Stomach (tissue), 9 donors: ENCODE data around the gene APOL4. TPM values are rescaled to one million over a fixed set of nuclear protein-coding genes. Genes with fewer than 3 reads are reported as not detected.
"Not testable (repeated sequence)": the region's sequence is repeated elsewhere in the genome, so short reads cannot be mapped to it uniquely, and the experiment has no call there.

ENCODE experiments used
- DNase-seq, 2 donors: peaks; one replicate each; pipeline versions ENCODE4 v3.0.0 to v3.0.0-alpha.2; 2013 to 2019
- H3K27ac ChIP-seq, 5 donors: fragments of 200-600 bp in 4 of 5; sonication (generic) in 4 of 5; one replicate each; pipeline ENCODE4 v1.5.1; 2013 to 2019; ENCODE audit warnings: mild to moderate bottlenecking in 1 of 5, moderate library complexity in 1 of 5
- H3K27me3 ChIP-seq, 3 donors: fragments of 200-600 bp; sonication (generic); one replicate each; pipeline ENCODE4 v1.5.1; 2017 to 2019; ENCODE audit warnings: mixed run types in 1 of 3
- H3K36me3 ChIP-seq, 4 donors: fragments of 200-600 bp; sonication (generic); 1 replicate in 3 of 4; 2 replicates in 1 of 4; pipeline ENCODE4 v1.5.1; 2016 to 2019
- H3K4me1 ChIP-seq, 4 donors: fragments of 200-600 bp; sonication (generic); one replicate each; pipeline ENCODE4 v1.5.1; 2016 to 2019
- H3K4me3 ChIP-seq, 4 donors: fragments of 200-600 bp; sonication (generic) in 3 of 4; one replicate each; pipeline ENCODE4 v1.5.1; 2016 to 2019; ENCODE audit warnings: mild to moderate bottlenecking in 1 of 4
- H3K9me3 ChIP-seq, 4 donors: fragments of 200-600 bp; sonication (generic); one replicate each; pipeline ENCODE4 v1.5.1; 2016 to 2019
- CTCF ChIP-seq, 7 experiments: fragments of 450-650 bp in 4 of 7; fragments of 200-600 bp in 3 of 7; sonication (generic) in 3 of 7; IDR thresholded peaks; one replicate each; pipeline ENCODE4 v1.5.1; 2016 to 2019; ENCODE audit warnings: antibody characterized with exemption in 7 of 7, control low read depth in 2 of 7, mild to moderate bottlenecking in 1 of 7
- EP300 ChIP-seq: sonication (generic); formaldehyde crosslinking; IDR thresholded peaks from one replicate; pipeline ENCODE4 v1.6.1; 2017; ENCODE audit warnings: antibody characterized with exemption
- POLR2A ChIP-seq, 4 donors: fragments of 450-650 bp; IDR thresholded peaks; one replicate each; pipeline ENCODE4 v1.6.1; 2016; ENCODE audit warnings: antibody characterized with exemption in 4 of 4, control low read depth in 2 of 4, mild to moderate bottlenecking in 1 of 4, moderate library complexity in 1 of 4
- POLR2AphosphoS5 ChIP-seq, 3 donors: sonication (generic); formaldehyde crosslinking; IDR thresholded peaks; one replicate each; pipeline ENCODE4 v1.6.1; 2016; ENCODE audit warnings: antibody characterized with exemption in 3 of 3
- WGBS, 5 donors: extraction: QIAGEN DNeasy Blood & Tissue Kit in 3 of 5; methylation state at CpG; one replicate each; pipeline versions ENCODE4 v1.1.5 to v1.1.7; 2013 to 2018; 5-methylcytosine and 5-hydroxymethylcytosine counted together
- intact Hi-C: fragments of 100-400 bp; cut with DNase I; formaldehyde crosslinking; loops from one replicate; pipeline ENCODE4 v1.15.1; 2023; ENCODE audit warnings: low total_unique reads
- polyA plus RNA-seq, 3 donors: library from polyadenylated mRNA; stranded (reverse); fragments of 200-250 nt; gene quantifications; one replicate each; pipeline ENCODE4 v1.2.3, GENCODE V29; 2013
- total RNA-seq, 5 donors: library from RNA; depleted of rRNA; stranded (reverse); fragments of >200 nt; gene quantifications; one replicate each; pipeline versions ENCODE4 v1.1.0 to v1.2.3, GENCODE V29; 2014 to 2016
- donor health status: healthy with polysubstance abuse.
- donor health status: Bipolar disorder and iron deficiency.
- donor health status: healthy.

The APOL4 gene
- total and polyA plus RNA-seq, 8 donors, result 1.2 to 13.2 (median 8.9) TPM; not detected in 2

DNA sequence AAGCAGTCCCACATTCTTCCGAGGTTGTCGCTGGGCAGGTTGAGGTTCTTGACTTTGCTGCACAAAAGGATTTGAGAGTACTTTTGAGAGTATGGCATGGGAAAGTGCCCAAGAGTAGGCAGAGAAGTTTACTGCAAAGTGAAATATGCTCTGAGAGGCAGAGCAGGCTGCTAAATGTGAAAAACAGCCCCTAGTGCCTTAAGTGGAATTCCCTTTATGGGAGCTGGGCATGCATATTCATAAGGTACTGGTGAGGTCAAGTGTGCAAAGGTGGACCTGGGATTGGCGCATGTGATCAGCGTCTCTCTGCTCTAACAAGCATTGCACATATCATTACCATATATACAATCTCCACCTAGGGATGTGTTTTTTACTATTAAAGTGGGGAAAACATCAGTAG is 12.0 kb upstream of the APOL4 start:
- WGBS, 5 donors, result 64 to 88% (median 70%) methylated on average over 4 of the region's 4 CpGs
- H3K4me1 ChIP-seq, result peaks cover 0 to 24% (median 0%) of the 10 kb centered on the region in 4 donors
- H3K4me3 ChIP-seq, result no peak overlapping the region
- H3K9me3 ChIP-seq, result no peaks in the 10 kb centered on the region
- H3K36me3 ChIP-seq, result no peaks in the 10 kb centered on the region
- TF ChIP-seq EP300, result no peak
- TF ChIP-seq POLR2AphosphoS5 (IDR thresholded peaks at IDR 0.05), result no peak
- no peak for TF ChIP-seq CTCF (IDR thresholded peaks at IDR 0.05)
- TF ChIP-seq POLR2A (IDR thresholded peaks at IDR 0.05), result no peak
- no peak overlapping the region for H3K27ac ChIP-seq
- no peak for DNase-seq
- H3K27me3 ChIP-seq, result no peaks in the 10 kb centered on the region
- intact Hi-C loops, result no loop called here

DNA sequence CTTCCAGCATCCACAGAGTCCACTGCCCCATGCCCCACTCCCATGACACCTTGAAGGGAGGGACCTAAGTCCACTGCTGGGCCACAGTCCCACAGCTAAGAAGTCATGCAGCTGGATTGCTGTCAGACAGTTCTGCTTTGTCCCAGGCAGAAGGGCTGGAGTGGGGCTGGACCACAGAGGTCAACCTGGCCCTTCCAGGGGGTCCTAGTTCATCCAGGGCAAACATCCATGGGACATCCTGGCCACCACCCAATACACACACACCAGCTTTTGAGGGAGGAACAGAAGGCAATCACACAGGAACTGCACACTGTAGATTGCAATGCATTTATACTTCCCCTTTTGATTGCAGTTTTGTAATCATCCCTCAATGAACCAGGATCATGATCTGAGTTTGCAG is 11.3 kb upstream of the APOL4 start:
- Histone ChIP-seq H3K27me3 (no peaks in the 10 kb centered on the region), H3K4me3 (no peak overlapping the region), H3K4me1 (peaks cover 0 to 24% (median 0%) of the 10 kb centered on the region in 4 donors), H3K36me3 (no peaks in the 10 kb centered on the region), H3K27ac (no peak overlapping the region), H3K9me3 (no peaks in the 10 kb centered on the region)
- no peak for DNase-seq
- no peak for TF ChIP-seq POLR2A (IDR thresholded peaks at IDR 0.05)
- no peak for TF ChIP-seq EP300
- TF ChIP-seq POLR2AphosphoS5 (IDR thresholded peaks at IDR 0.05), result no peak
- no peak for TF ChIP-seq CTCF (IDR thresholded peaks at IDR 0.05)
- intact Hi-C loops, result no loop called here

GRCh38 chr22:36211237-36211861 is 9.7 kb upstream of the APOL4 start:
- DNase-seq, result peak in 1 of 2 donors; percentile 50
- H3K27ac ChIP-seq, result no peak overlapping the region
- H3K27me3 ChIP-seq, result no peaks in the 10 kb centered on the region
- H3K4me1 ChIP-seq, result peaks cover 0 to 24% (median 0%) of the 10 kb centered on the region in 4 donors
- H3K4me3 ChIP-seq, result no peak overlapping the region
- H3K36me3 ChIP-seq, result no peaks in the 10 kb centered on the region
- intact Hi-C loops, result no loop called here
- H3K9me3 ChIP-seq, result no peaks in the 10 kb centered on the region
- WGBS, 5 donors, result 49 to 66% (median 61%) methylated on average over 4 of the region's 4 CpGs
- TF ChIP-seq CTCF (IDR thresholded peaks at IDR 0.05) (no peak), POLR2A (IDR thresholded peaks at IDR 0.05) (no peak), EP300 (no peak), POLR2AphosphoS5 (IDR thresholded peaks at IDR 0.05) (no peak)

DNA sequence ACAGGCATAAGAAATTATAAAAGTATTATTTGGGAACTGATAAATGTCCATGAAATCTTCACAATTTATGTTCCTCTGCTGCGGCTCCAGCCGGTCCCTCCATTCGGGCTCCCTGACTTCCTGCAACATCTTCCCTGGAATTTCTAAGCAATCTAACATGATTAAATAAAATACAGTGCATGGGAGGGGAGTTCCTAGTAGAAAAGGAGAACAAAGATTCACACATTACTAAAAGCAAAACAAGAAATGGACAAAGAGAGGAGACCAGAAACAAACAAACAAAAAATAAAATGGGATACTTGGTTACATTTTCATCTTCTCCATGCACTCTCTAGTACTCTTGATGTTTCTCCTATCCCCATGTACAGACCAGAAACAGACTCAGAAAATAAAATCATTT is 8.6 kb upstream of the APOL4 start:
- TF ChIP-seq EP300, result no peak
- no peak for TF ChIP-seq POLR2A (IDR thresholded peaks at IDR 0.05)
- no peak for TF ChIP-seq POLR2AphosphoS5 (IDR thresholded peaks at IDR 0.05)
- no peak for TF ChIP-seq CTCF (IDR thresholded peaks at IDR 0.05)
- DNase-seq, result no peak
- 89 to 92% (median 90%) methylated on average over 3 of the region's 3 CpGs for WGBS, 5 donors

GRCh38 chr22:36209488-36209908 is 7.9 kb upstream of the APOL4 start:
- H3K27ac ChIP-seq, H3K27me3 ChIP-seq, intact Hi-C loops, DNase-seq, H3K9me3 ChIP-seq, H3K36me3 ChIP-seq, H3K4me3 ChIP-seq: not testable (repeated sequence)
- H3K4me1 ChIP-seq, result peaks cover 0 to 28% (median 0%) of the 10 kb centered on the region in 4 donors
- WGBS, 5 donors, result 38 to 74% (median 60%) methylated on average over 5 of the region's 5 CpGs

More for the DNA sequence above, 8.6 kb upstream of the APOL4 start:
- no peak overlapping the region for H3K27ac ChIP-seq
- H3K4me3 ChIP-seq, result no peak overlapping the region
- H3K36me3 ChIP-seq, result no peaks in the 10 kb centered on the region
- H3K27me3 ChIP-seq, result no peaks in the 10 kb centered on the region
- no peaks in the 10 kb centered on the region for H3K9me3 ChIP-seq
- intact Hi-C loops, result no loop called here
- H3K4me1 ChIP-seq, result peaks cover 0 to 24% (median 0%) of the 10 kb centered on the region in 4 donors
